Stimulated activated CD4-positive, alpha-beta T cell treated with anti-CD3 and anti-CD28 coated beads, Interleukin-2, amount 100 ng/mL, for 48 hours (primary cell): ENCODE data around the gene IDI1.
"Not testable (repeated sequence)": the region's sequence is repeated elsewhere in the genome, so short reads cannot be mapped to it uniquely, and the experiment has no call there.

ENCODE experiments used
- DNase-seq, 2 donors: peaks; one replicate each; pipeline ENCODE4 v3.0.0-alpha.2; 2020

The IDI1 gene

DNA sequence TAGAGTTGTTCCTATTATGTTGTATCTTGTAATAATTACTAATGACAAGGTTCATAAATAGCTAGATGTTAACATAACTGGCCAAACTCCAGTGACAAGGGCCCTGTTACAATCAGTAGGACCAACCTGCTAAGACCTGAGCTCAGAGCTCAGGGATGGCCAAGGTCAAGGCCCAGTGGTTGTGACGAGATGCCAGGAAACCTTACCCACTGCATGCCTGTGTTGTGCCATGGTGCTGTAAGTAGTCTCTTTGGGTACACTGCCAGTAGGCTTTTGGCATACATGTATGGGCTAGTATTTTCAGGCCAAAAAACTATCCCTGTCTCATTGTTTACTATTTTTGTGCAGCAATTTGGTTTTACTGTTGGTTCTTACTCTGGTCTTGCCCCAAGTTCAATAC, 15.3 kb downstream of the IDI1 start:
- no peak for DNase-seq

DNA sequence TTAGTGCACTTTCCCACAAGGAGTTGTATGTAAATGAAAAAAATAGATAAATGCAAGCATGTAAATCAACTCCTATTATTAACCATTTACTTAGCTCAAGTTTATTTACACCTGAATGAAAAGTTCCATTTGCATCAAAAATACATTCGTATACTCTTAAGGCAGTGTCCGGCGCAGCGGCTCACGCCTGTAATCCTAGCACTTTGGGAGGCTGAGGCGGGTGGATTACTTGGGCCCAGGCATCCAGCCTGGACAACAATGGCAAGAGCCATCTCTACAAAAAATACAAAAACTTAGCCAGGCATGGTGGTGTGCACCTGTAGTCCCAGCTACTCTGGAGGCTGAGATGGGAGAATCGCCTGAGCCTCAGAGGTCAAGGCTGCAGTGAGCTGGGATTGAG, 19.1 kb downstream of the IDI1 start:
- no peak for DNase-seq

GRCh38 chr10:1026578-1026977, 22.3 kb downstream of the IDI1 start:
- DNase-seq, result no peak

GRCh38 chr10:1025683-1026082, 23.2 kb downstream of the IDI1 start, which contains the start of gene IDI2:
IDI2 (minus strand) TSS chr10:1025859; CDS start chr10:1024723, 1,136 bp downstream.
- no peak for DNase-seq

DNA sequence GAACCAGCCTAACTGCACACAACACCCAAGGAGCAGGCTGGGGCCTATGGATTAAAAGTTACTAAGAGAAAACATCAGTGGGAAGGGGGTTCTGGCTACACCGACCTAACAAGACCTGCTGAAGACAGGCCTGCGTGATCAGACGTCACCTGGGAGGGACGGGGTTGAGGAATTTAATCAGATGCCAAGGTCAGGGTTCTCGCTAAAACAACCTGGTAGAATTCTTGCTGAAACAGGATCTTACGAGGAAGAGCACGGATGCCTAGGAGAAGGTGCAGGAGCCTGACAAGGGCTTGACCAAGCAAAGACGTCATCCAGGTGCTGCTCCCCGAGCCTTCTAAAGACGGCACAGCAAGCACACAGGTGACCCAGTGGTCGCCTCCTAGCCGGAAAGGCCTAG, 24.8 kb downstream of the IDI1 start:
- no peak for DNase-seq

GRCh38 chr10:1022413-1022812, 26.5 kb downstream of the IDI1 start:
- DNase-seq, result no peak

- no peak for DNase-seq
Measured at GRCh38 chr10:1020958-1021357, 28.0 kb downstream of the IDI1 start.

GRCh38 chr10:1020460-1020859, 28.5 kb downstream of the IDI1 start:
- no peak for DNase-seq

DNA sequence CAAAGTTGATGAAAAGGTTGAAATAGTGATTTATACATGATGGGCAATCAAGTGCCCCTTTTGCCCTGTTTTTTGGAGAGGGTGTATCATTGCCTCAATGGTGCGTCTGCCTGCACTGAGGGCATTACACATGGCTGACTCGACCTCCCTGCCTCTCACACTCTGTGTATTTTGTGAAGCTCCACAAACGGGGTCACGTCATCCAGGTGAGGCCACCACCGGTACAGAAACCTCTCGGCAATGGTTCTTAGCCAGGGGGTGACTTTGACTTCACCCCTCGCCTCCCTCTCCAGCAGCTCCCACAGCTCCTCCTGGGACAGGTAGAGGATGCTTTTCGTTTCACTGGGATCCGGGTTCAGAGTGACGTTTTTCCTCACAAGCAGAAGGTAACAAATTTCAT, 29.6 kb downstream of the IDI1 start:
- DNase-seq, result no peak

DNA sequence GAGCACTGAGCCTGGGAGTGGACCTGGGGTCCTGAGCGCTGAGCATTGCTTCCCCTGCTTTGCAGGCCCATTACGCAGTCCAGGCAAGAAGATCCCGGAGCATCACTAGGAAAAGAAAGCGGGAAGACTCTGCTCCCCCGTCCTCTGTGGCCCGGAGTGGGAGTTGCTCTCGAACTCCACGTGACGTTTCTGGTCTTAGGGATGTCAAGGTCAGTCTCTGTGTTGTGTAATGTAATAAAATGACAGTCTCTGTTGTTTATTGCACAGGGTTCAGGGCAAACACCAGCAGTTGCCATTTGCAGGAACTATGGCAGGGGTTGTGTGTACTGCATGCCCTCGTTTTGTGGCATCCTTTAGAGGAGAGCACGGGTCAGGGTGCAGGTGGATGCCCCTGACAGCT, 33.2 kb downstream of the IDI1 start:
- no peak for DNase-seq

- no peak for DNase-seq
Measured at GRCh38 chr10:1011696-1012095, 37.2 kb downstream of the IDI1 start.

DNA sequence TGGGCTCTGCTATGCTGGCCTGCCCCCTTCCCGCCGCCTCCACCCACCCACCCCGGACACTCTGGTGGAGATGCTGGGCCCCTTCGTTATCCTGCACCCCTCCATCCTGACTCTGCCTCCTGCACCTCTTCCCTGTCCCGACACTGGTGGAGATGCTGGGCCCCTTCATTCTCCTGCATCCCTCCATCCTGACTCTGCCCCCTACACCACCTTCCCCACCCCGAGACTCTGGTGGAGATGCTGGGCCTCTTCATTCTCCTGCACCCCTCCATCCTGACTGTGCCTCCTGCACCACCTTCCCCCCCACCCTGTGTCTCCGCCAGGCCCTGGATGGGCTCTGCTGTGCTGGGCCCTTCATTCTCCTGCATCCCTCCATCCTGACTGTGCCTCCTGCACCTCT, 38.2 kb downstream of the IDI1 start:
- DNase-seq, result no peak

GRCh38 chr10:1009947-1010346, 39.0 kb downstream of the IDI1 start:
- DNase-seq, result not testable (repeated sequence)

DNA sequence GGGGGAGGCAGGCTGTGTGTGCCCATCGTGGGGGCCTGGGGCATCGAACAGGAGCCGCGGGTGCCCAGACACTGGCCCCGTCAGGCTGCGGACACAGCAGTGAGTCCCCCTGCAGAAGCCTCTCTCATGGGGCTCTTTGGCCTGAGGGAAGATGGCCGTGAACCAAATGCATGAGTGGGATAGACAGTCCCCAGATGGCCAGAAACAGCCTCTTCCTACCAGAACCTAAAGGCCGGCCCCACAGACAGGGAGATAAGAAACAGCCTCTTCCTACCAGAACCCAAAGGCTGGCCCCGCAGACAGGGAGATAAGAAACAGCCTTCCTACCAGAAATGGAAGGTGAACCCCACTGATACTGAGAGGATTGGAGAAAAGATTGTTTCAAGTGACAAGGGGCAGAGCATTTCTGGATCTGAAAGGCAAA, 39.8 kb downstream of the IDI1 start:
- no peak for DNase-seq

DNA sequence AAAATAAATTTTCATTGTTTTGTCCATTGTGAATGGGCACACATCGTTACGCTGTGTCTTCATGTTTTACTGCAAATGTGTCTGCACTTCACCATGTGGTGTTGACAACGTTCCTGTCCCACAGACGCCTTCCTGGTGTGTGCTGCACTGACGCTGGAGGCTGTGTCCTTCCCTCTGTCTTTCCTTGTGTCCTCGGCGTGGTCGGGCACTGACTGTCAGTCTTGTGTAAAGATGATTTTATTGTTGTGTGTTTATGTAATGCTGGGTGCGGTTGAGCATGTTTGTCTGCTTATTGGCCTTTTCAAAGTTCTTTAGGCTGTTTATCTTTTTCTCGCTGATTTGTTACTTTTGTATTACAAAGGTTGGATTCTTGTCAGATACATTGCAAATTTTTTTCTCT, 41.3 kb downstream of the IDI1 start:
- DNase-seq, result no peak

GRCh38 chr10:1006573-1006972, 42.3 kb downstream of the IDI1 start:
- DNase-seq, result no peak

- DNase-seq, result no peak
Measured at GRCh38 chr10:1003884-1004670, 44.8 kb downstream of the IDI1 start.

GRCh38 chr10:1002425-1003006, 46.4 kb downstream of the IDI1 start:
- DNase-seq, result no peak

- DNase-seq, result no peak
Measured at GRCh38 chr10:997266-998022, 51.5 kb downstream of the IDI1 start.

DNA sequence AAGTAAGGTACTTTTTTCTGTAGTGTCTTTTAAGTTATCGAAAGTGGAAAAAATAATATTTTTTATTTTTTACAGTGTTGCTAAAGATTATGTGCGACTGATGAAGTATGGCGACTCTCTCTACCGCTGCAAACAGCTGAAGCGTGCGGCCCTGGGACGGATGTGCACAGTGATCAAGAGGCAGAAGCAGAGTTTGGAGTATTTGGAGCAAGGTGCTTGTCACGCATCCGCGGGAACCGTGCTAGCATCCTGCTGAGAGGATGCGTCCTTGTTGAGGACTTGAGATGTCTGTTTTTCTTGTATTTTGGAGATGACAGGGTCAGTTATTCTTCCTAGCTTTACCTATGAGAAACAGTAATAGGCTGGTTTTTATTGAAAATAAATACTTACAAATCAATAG, 52.9 kb downstream of the IDI1 start:
- DNase-seq, result no peak

DNA sequence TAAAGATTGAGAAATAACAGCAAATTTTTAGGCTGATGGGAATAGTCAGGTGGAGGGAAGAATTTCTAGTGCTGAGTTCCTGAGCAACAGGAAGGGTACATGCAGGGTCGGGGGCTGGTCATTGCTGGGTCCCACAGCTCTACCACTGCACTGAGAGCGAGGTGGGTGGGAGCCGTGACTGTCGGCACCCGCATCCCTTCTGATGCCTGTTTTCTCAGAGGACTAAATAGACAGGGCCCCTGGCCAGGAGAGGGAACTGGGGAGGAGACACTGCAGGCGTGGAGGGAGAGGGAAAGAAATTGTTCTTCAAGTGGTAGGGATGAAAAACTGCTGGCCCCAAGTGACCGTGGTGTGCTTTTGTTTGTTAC, 53.4 kb downstream of the IDI1 start:
- DNase-seq, result no peak

DNA sequence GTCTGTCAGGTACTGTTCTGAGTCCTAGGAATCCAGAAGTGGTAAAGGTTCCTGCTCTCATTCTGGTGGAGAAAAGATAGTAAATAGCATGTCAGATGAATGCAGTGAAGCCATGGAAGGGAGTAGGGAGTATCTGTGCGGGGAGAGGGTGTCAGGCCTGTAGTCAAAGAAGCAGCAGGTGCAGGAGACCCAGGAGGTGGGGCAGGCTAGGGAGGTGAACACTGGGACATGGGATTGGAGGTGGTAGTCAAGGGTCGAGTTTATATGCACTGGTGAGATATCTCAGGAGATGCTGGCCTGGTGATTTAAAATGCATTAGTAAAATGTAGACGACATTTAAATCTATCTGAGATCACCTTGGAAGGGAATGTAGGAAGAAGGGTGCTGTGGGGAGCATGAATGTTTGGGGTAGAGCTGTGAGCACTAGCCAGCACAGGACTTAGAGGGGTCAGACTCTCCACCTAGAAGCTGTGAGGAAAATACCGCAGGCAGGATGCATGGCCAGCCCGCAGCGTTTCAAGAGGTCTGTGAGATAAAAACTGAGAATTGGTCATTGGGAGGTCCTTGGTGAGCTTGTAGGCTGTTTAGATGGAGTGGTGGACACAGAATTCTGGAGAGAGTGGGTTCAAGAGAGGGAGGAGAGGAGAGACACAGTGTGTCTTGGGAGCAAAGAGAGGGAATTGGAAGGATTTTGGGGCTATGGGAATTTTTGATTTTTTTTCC, 53.9 kb downstream of the IDI1 start:
- no peak for DNase-seq

GRCh38 chr10:992871-993270, 56.0 kb downstream of the IDI1 start:
- DNase-seq, result no peak
